ENCODE measurements around the gene RBFOX2. TPM values are rescaled to one million over a fixed set of nuclear protein-coding genes. Genes with fewer than 3 reads are reported as not detected.

RBFOX2 gene
- total RNA-seq, 3 donors from 2014 or later, result 63.4 to 97.3 (median 85.5) TPM

- no peaks in the 10 kb centered on the region for H3K4me1 ChIP-seq
- no peak overlapping the region for H3K27ac ChIP-seq
- DNase-seq (ENCODE audit: low spot score in 2 of 2), result no peak
- H3K36me3 ChIP-seq, result no peaks in the 10 kb centered on the region
- intact Hi-C loops (cut with DNase I; ENCODE audit: low total_unique reads), result no loop called here
- H3K27me3 ChIP-seq, result no peaks in the 10 kb centered on the region
- no peak for TF ChIP-seq POLR2A (IDR thresholded peaks at IDR 0.05)
- no peak for TF ChIP-seq POLR2AphosphoS5 (IDR thresholded peaks at IDR 0.05)
- no peak for TF ChIP-seq CTCF (IDR thresholded peaks at IDR 0.05)
- H3K4me3 ChIP-seq, result no peak overlapping the region
- no peaks in the 10 kb centered on the region for H3K9me3 ChIP-seq
These were observed 13.3 kb downstream of the RBFOX2 start for GRCh38 chr22:36015155-36015810.

- Histone ChIP-seq H3K27ac (no peak overlapping the region), H3K36me3 (no peaks in the 10 kb centered on the region), H3K27me3 (no peaks in the 10 kb centered on the region), H3K4me1 (no peaks in the 10 kb centered on the region), H3K9me3 (no peaks in the 10 kb centered on the region), H3K4me3 (no peak overlapping the region)
- TF ChIP-seq POLR2A (IDR thresholded peaks at IDR 0.05) (no peak), CTCF (IDR thresholded peaks at IDR 0.05) (no peak), POLR2AphosphoS5 (IDR thresholded peaks at IDR 0.05) (no peak)
- intact Hi-C loops (cut with DNase I; ENCODE audit: low total_unique reads), result no loop called here
- DNase-seq (ENCODE audit: low spot score in 2 of 2), result no peak
These were observed 14.0 kb downstream of the RBFOX2 start for GRCh38 chr22:36014546-36015074.

- Histone ChIP-seq H3K4me3 (no peak overlapping the region), H3K4me1 (no peaks in the 10 kb centered on the region), H3K9me3 (no peaks in the 10 kb centered on the region), H3K36me3 (no peaks in the 10 kb centered on the region), H3K27me3 (no peaks in the 10 kb centered on the region), H3K27ac (no peak overlapping the region)
- TF ChIP-seq POLR2A (IDR thresholded peaks at IDR 0.05), result no peak
- no peak for TF ChIP-seq POLR2AphosphoS5 (IDR thresholded peaks at IDR 0.05)
- no peak for TF ChIP-seq CTCF (IDR thresholded peaks at IDR 0.05)
- DNase-seq (ENCODE audit: low spot score in 2 of 2), result no peak
- intact Hi-C loops (cut with DNase I; ENCODE audit: low total_unique reads), result no loop called here
These were observed 16.3 kb downstream of the RBFOX2 start for GRCh38 chr22:36012332-36012731.

GRCh38 chr22:36010882-36011281 lies 17.7 kb downstream of the RBFOX2 start:
- Histone ChIP-seq H3K4me1 (no peaks in the 10 kb centered on the region), H3K27me3 (no peaks in the 10 kb centered on the region), H3K4me3 (no peak overlapping the region), H3K27ac (no peak overlapping the region), H3K36me3 (no peaks in the 10 kb centered on the region), H3K9me3 (no peaks in the 10 kb centered on the region)
- DNase-seq (ENCODE audit: low spot score in 2 of 2), result no peak
- TF ChIP-seq CTCF (IDR thresholded peaks at IDR 0.05) (no peak), POLR2AphosphoS5 (IDR thresholded peaks at IDR 0.05) (no peak), POLR2A (IDR thresholded peaks at IDR 0.05) (no peak)
- intact Hi-C loops (cut with DNase I; ENCODE audit: low total_unique reads), result no loop called here

GRCh38 chr22:36010090-36010489 lies 18.5 kb downstream of the RBFOX2 start:
- no peaks in the 10 kb centered on the region for H3K4me1 ChIP-seq
- H3K27me3 ChIP-seq, result no peaks in the 10 kb centered on the region
- H3K27ac ChIP-seq, result no peak overlapping the region
- no peak for DNase-seq (ENCODE audit: low spot score in 2 of 2)
- no peak for TF ChIP-seq CTCF (IDR thresholded peaks at IDR 0.05)
- TF ChIP-seq POLR2AphosphoS5 (IDR thresholded peaks at IDR 0.05), result no peak
- TF ChIP-seq POLR2A (IDR thresholded peaks at IDR 0.05), result no peak
- intact Hi-C loops (cut with DNase I; ENCODE audit: low total_unique reads), result no loop called here
- H3K4me3 ChIP-seq, result no peak overlapping the region
- no peaks in the 10 kb centered on the region for H3K9me3 ChIP-seq
- H3K36me3 ChIP-seq, result no peaks in the 10 kb centered on the region

All from breast epithelium (tissue), 4 donors.